Neutrophil (primary cell): ENCODE measurements around the gene MREG.
"Not testable (repeated sequence)": the region's sequence is repeated elsewhere in the genome, so short reads cannot be mapped to it uniquely, and the experiment has no call there.

Source experiments
- H3K27ac ChIP-seq: fragments of 200-600 bp; sonication (generic); 2 replicates; pipeline ENCODE4 v1.5.1; 2016; ENCODE audit warnings: mild to moderate bottlenecking, moderate library complexity
- H3K27me3 ChIP-seq: fragments of 200-600 bp; sonication (generic); 2 replicates; pipeline ENCODE4 v1.6.0; 2016; ENCODE audit warnings: mild to moderate bottlenecking
- H3K36me3 ChIP-seq: fragments of 200-600 bp; sonication (generic); 2 replicates; pipeline ENCODE4 v1.5.1; 2017
- H3K4me1 ChIP-seq, 2 experiments: fragments of 200-600 bp in 1 of 2; sonication (generic) in 1 of 2; 1 replicate in 1 of 2; 2 replicates in 1 of 2; pipeline versions ENCODE4 v1.5.1 to v1.6.1; 2013 to 2016; ENCODE audit warnings: low read depth in 1 of 2, low read length in 1 of 2, mild to moderate bottlenecking in 1 of 2, moderate library complexity in 1 of 2; ENCODE audit not compliant: control insufficient read depth in 1 of 2, insufficient read depth in 1 of 2
- H3K4me3 ChIP-seq, 2 experiments: fragments of 200-600 bp in 1 of 2; sonication (generic) in 1 of 2; 1 replicate in 1 of 2; 2 replicates in 1 of 2; pipeline ENCODE4 v1.5.1; 2013 to 2016; ENCODE audit warnings: low read depth in 1 of 2, low read length in 1 of 2, mild to moderate bottlenecking in 1 of 2, moderate library complexity in 1 of 2
- H3K9me3 ChIP-seq: fragments of 200-600 bp; sonication (generic); 2 replicates; pipeline ENCODE4 v1.5.1; 2016
- TF ChIP-seq, protein P1 (sequence below): fragments of 200-600 bp; sonication (generic); IDR thresholded peaks from 2 replicates; pipeline ENCODE4 v1.5.1; 2016; ENCODE audit warnings: antibody characterized with exemption

MREG gene

DNA sequence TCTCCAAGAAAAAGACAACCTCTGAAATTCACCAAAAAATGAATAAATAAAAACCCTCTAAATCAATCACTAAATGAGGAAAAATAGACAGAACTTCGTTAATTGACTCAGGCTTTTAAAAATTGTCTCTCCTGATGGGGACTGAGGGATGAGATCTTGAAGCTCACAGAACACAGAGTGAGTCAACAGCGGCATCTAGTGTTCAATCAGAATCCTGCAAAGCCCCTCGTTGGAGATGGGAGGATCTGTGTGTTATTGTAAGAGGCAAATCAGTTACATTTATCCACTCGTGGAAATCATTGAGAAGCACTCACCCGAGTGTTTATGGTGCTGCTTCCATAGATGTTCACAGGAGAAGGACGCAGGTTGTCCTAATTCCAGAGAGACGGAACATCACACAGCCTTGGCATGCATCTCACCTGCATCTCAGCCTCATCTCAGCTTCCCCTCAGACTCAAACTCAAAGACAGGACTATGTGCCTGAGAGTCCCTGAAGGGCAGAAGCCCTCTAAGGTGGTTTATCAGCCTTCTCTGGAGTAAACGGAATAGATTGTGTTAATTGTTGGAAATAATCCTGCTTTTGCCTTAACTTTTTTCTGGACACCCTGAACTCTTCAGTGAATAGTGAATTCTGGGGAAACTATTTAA lies 82.0 kb downstream of the MREG start:
- Histone ChIP-seq H3K4me1 (no peaks in the 10 kb centered on the region), H3K4me3 (no peak overlapping the region), H3K27ac (no peak overlapping the region), H3K9me3 (no peaks in the 10 kb centered on the region), H3K27me3 (peaks cover 11% of the 10 kb centered on the region), H3K36me3 (no peaks in the 10 kb centered on the region)
- TF ChIP-seq, protein P1, sequence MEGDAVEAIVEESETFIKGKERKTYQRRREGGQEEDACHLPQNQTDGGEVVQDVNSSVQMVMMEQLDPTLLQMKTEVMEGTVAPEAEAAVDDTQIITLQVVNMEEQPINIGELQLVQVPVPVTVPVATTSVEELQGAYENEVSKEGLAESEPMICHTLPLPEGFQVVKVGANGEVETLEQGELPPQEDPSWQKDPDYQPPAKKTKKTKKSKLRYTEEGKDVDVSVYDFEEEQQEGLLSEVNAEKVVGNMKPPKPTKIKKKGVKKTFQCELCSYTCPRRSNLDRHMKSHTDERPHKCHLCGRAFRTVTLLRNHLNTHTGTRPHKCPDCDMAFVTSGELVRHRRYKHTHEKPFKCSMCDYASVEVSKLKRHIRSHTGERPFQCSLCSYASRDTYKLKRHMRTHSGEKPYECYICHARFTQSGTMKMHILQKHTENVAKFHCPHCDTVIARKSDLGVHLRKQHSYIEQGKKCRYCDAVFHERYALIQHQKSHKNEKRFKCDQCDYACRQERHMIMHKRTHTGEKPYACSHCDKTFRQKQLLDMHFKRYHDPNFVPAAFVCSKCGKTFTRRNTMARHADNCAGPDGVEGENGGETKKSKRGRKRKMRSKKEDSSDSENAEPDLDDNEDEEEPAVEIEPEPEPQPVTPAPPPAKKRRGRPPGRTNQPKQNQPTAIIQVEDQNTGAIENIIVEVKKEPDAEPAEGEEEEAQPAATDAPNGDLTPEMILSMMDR, result no peak

DNA sequence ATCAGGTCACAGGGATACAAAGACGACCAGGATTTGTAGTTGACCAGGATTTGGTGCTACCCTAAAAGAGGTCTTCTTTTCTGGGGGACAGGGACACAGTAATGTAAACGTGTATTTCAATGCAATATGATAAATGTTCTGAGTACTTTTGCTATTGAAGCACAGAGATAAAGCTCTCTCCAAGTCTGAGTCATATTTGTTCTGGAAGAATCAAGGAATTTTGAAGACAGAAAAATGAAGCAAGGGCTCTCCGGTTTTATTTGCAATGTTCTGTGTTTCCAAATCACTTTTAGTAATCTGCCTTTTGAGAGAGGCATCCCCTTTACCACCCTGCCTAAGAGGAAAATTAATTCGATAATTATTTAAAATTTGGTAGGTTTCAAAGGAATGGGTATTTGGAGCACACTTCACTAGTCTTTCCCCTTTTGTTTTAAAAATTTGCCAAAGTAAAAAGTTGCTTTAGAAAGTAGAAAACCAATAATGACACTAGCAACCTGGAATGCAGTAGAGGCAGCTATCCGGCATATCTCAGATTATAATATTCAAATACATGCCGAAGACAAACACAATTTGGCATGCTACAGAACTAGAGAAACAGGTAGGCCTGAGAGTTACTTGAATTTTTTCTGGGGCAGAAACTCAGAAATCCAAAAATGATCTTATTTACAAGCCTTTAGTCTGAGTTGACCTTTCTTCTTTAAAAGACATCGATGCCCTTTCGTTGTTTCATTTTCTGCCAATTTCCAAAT lies 82.7 kb downstream of the MREG start:
- H3K27ac ChIP-seq, result no peak overlapping the region
- H3K36me3 ChIP-seq, result no peaks in the 10 kb centered on the region
- no peaks in the 10 kb centered on the region for H3K4me1 ChIP-seq
- no peak overlapping the region for H3K4me3 ChIP-seq
- TF ChIP-seq, protein P1, result no peak
- no peaks in the 10 kb centered on the region for H3K9me3 ChIP-seq
- peaks cover 11% of the 10 kb centered on the region for H3K27me3 ChIP-seq

DNA sequence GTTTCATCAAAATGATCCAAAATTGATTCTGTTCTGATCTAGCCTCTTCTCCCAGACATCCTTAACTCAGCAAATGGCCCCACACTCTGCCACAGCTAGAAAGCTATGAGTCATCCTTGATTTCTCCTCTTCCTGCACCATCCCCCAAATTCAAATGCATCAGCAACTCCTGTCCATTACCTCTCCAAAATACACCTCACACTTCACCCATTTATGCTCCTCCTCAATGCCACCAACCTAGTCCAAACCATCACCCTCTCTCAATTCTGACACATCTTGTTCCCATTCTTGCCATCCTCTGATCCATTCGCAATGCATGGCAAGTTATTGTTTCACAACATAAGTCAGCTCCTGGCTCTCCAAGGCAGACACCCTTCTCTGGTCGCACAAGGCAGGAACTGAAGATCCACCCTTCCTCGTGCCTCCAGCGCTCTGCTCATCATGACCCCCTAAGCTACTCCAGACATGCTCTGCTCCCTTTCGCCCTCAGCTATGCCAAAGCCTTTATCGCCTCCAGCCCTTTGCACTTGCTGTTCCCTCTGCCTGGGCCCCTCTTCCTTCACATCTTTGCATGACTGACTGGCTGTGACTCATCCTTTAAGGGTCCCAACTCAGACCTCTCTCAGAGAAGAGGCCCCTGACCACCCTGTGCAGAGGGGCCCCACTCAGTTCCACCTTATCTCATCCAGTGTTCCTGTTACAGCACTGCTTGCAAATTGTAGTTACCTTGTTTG lies 83.6 kb downstream of the MREG start:
- Histone ChIP-seq H3K27me3 (peaks cover 11% of the 10 kb centered on the region), H3K36me3 (no peaks in the 10 kb centered on the region), H3K4me1 (no peaks in the 10 kb centered on the region), H3K9me3 (no peaks in the 10 kb centered on the region), H3K27ac (no peak overlapping the region), H3K4me3 (no peak overlapping the region)
- TF ChIP-seq, protein P1, result no peak

DNA sequence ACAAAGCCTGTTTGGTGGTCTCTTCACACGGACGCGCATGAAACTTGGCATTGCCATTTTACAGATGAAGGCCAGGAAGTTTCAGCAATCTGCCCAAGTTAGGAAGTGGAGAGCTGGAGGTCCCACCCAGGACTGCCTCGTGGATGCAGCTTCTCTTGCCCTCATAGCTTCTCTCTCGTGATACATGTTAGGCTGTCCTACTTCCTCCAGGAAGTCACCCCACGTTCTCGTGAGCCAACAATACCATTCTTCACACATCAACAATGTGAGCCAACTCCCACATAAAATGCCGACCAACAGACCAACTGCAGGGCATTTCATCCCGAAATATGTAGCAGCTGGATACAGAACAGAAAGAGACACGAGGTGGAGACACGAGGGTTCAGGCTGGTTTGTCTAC lies 85.3 kb downstream of the MREG start:
- peaks cover 11% of the 10 kb centered on the region for H3K27me3 ChIP-seq

DNA sequence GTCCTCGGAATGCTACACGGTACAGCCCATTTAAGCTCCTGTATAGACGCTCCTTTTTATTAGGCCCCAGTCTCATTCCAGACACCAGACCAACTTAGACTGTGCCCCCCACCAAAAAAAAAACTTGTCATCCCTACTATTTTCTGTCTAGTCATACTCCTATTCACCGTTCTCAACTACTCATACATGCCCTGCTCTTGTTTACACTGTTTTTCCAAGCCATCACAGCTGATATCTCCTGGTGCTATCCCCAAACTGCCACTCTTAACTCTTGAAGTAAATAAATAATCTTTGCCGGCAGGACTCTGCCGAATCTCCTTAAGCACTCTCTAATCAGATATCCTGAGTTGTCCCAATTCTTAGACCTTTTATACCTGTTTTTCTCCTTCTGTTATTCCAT lies 86.4 kb downstream of the MREG start:
- H3K36me3 ChIP-seq, H3K27ac ChIP-seq, H3K27me3 ChIP-seq, H3K4me1 ChIP-seq, H3K9me3 ChIP-seq, H3K4me3 ChIP-seq: not testable (repeated sequence)

More for the DNA sequence above, 85.3 kb downstream of the MREG start:
- TF ChIP-seq, protein P1, result no peak
- Histone ChIP-seq H3K9me3 (no peaks in the 10 kb centered on the region), H3K27ac (no peak overlapping the region), H3K4me3 (no peak overlapping the region), H3K36me3 (no peaks in the 10 kb centered on the region), H3K4me1 (no peaks in the 10 kb centered on the region)

DNA sequence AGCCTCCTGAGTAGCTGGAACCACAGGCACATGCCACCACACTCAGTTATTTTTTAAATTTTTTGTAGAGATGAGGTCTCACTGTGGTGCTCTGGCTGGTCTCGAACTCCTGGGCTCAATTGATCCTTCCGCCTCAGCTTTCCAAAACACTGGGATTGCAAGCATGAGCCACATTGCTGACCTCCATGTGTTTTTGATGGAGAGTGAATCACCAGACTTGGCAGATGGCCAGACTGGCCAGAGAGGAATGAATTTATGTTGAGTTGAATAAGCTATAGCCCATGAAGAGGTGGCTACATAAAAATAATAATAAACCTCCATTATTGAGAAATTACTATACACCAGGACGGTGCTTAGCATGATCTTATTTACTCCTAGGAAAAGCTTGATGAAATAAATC lies 91.5 kb downstream of the MREG start:
- Histone ChIP-seq H3K4me3 (no peak overlapping the region), H3K27me3 (no peaks in the 10 kb centered on the region), H3K4me1 (no peaks in the 10 kb centered on the region), H3K9me3 (no peaks in the 10 kb centered on the region), H3K27ac (no peak overlapping the region), H3K36me3 (no peaks in the 10 kb centered on the region)
- TF ChIP-seq, protein P1, result no peak
